Skeletal muscle tissue (tissue), 4 donors: Measurements from ENCODE around the gene HTT. TPM values are rescaled to one million over a fixed set of nuclear protein-coding genes. Genes with fewer than 3 reads are reported as not detected.

Source experiments
- H3K27ac ChIP-seq: one replicate; pipeline ENCODE4 v1.7.0; 2013; ENCODE audit warnings: mild to moderate bottlenecking, low read depth, low read length, inconsistent platforms
- H3K27me3 ChIP-seq, 3 donors: one replicate each; pipeline ENCODE4 v1.7.0; 2013; ENCODE audit warnings: low read length in 3 of 3; ENCODE audit not compliant: control insufficient read depth in 3 of 3, insufficient read depth in 3 of 3
- H3K36me3 ChIP-seq, 3 donors: one replicate each; pipeline ENCODE4 v1.7.0; 2013; ENCODE audit warnings: low read length in 3 of 3; ENCODE audit not compliant: control insufficient read depth in 3 of 3, insufficient read depth in 3 of 3
- H3K4me1 ChIP-seq, 3 donors: one replicate each; pipeline ENCODE4 v1.7.0; 2013; ENCODE audit warnings: low read length in 3 of 3, mild to moderate bottlenecking in 3 of 3; ENCODE audit not compliant: control insufficient read depth in 3 of 3, insufficient read depth in 3 of 3
- H3K4me3 ChIP-seq, 3 donors: one replicate each; pipeline ENCODE4 v1.7.0; 2013; ENCODE audit warnings: low read length in 3 of 3
- H3K9ac ChIP-seq, 3 donors: one replicate each; pipeline ENCODE4 v1.7.0; 2013; ENCODE audit warnings: low read length in 3 of 3, mild to moderate bottlenecking in 3 of 3, moderate library complexity in 2 of 3, low read depth in 1 of 3
- H3K9me3 ChIP-seq, 3 donors: one replicate each; pipeline ENCODE4 v1.7.0; 2013; ENCODE audit warnings: low read length in 3 of 3; ENCODE audit not compliant: control insufficient read depth in 3 of 3
- total RNA-seq: library from RNA; depleted of rRNA; stranded (reverse); fragments of >200 nt; gene quantifications from one replicate; pipeline ENCODE4 v1.2.3, GENCODE V29; 2014
- donor health status: Osteomylitis.

The HTT gene
- total RNA-seq, 1 donor from 2014 or later: 43.8 TPM

DNA sequence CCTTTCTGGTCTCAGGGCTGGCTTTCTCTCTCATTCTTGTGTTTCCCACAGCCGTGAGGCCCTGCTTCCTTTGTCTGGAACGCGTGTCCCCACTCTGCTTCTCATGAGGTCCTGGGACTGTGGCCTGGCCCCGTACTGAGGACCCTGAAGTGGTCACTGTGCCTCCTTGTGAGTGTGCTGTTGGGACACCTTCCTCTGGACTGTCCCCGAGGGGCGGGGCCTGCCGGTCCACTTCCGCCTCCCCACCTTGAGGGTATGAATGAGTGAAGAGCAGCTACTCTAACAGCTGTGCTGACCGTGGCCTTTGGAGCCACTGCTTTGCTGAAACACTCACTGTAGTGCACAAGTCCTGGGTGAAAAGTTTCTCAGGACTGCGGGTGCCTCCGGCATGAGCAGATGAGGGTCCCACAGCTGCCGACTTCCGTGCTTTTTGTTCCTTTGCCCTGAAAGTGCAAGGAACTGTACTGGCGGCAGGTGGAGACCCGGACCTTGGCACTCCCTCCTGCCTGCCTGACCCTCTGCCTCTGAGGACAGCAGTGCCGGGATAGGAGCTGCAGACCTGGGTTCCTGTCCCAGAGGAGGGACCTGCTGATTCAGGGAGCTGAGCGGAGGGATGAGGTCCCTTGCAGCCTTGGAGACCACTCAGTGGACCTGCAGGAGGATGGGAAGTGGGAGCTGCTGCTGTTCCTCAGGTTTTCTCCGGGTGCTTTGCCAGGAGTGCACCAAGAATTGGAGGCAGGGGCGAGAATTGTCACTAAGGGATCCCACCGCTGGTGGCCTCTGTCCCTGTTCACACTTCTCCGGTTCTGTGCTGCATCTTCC is 38.1 kb upstream of the HTT start:
- no peak overlapping the region for H3K27ac ChIP-seq
- H3K9me3 ChIP-seq: no peaks in the 10 kb centered on the region
- H3K9ac ChIP-seq: no peak overlapping the region
- no peaks in the 10 kb centered on the region for H3K36me3 ChIP-seq
- H3K4me3 ChIP-seq: no peak overlapping the region
- peaks cover 15 to 24% (median 19%) of the 10 kb centered on the region in 3 donors for H3K4me1 ChIP-seq
- H3K27me3 ChIP-seq: peaks cover 0 to 3% (median 0%) of the 10 kb centered on the region in 3 donors

GRCh38 chr4:3037957-3038461 is 36.5 kb upstream of the HTT start:
- Histone ChIP-seq H3K9me3 (no peaks in the 10 kb centered on the region), H3K27me3 (peaks cover 0 to 3% (median 0%) of the 10 kb centered on the region in 3 donors), H3K27ac (peak overlapping the region; percentile 56), H3K4me3 (peak overlapping the region; percentile 31 to 54 (median 52)), H3K9ac (peak overlapping the region; percentile 45 to 51 (median 46)), H3K36me3 (no peaks in the 10 kb centered on the region), H3K4me1 (peaks cover 29 to 41% (median 31%) of the 10 kb centered on the region in 3 donors)

DNA sequence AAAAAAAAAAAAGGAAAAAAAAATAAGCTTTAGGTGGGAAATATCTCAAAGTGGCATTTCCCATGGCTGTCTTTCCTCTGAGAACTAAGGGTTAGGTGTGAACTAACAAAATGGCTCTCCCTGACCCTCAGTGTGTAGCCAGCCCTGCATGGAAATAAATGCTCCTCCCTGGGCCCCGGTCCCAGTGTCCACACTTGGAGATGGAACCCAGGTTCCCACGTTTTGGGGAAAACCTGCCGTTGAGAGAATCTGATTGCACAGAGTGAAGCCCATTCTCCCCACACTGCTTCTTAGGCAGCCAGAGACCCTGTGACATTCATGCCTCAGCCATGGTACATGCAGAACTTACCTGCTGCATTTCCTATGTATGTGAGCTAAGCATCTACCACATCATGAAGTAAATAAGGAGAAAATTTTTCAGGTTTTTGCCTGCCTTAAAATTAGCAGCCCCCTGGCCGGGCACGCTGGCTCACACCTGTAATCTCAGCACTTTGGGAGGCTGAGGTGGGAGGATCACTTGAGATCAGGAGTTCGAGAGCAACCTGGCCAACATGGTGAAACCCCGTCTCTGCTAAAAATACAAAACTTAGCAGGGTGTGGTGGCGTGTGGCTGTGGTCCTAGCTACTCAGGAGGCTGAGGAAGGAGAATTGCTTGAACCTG is 34.6 kb upstream of the HTT start:
- Histone ChIP-seq H3K9me3 (no peaks in the 10 kb centered on the region), H3K4me1 (peaks cover 29 to 50% (median 31%) of the 10 kb centered on the region in 3 donors), H3K27me3 (no peaks in the 10 kb centered on the region), H3K27ac (no peak overlapping the region), H3K9ac (no peak overlapping the region), H3K4me3 (no peak overlapping the region), H3K36me3 (no peaks in the 10 kb centered on the region)

DNA sequence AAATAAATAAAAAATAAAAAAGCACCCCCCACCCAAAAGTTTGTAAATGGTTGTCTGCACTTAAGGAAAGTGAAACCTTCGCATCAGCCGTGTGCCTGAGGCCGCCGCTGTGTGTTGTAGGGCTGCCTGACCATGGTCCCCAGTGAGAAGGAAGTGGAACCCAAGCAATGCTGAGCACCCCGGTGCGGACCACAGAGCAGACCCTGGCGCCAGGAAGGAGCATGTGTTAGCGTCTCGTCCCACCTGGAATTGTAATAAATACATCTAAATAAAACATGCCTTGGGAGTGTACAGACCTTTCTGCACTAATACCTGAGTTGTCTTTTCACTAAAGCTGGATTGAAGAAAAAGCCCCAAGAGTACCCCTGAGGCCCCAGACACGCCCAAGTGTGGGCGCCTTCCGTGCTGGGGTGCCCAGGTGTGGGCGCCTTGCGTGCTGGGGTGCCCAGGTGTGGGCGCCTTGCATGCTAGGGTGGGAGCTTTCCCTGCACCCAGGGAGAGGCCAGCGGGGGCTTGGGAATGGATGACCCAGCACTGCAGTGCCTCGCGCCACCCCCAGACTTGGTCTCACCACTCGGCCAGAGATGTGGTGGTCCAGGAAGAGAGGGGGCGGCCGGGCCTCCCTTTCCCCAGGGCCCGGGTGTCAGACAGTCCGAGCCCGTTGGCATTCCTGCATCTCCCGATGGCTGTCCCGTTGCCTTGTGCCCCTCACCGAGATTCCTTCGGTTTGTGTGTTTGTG is 33.9 kb upstream of the HTT start:
- H3K27ac ChIP-seq: peak overlapping the region; percentile 86
- no peaks in the 10 kb centered on the region for H3K9me3 ChIP-seq
- H3K36me3 ChIP-seq: no peaks in the 10 kb centered on the region
- H3K4me1 ChIP-seq: peaks cover 29 to 57% (median 31%) of the 10 kb centered on the region in 3 donors
- no peaks in the 10 kb centered on the region for H3K27me3 ChIP-seq
- peak overlapping the region; percentile 73 to 91 (median 85) for H3K4me3 ChIP-seq
- H3K9ac ChIP-seq: peak overlapping the region; percentile 86 to 91 (median 89)

- H3K27ac ChIP-seq: peak overlapping the region; percentile 86
- H3K36me3 ChIP-seq: no peaks in the 10 kb centered on the region
- no peaks in the 10 kb centered on the region for H3K9me3 ChIP-seq
- H3K4me3 ChIP-seq: peak overlapping the region; percentile 73 to 91 (median 85)
- H3K27me3 ChIP-seq: no peaks in the 10 kb centered on the region
- H3K4me1 ChIP-seq: peaks cover 29 to 57% (median 31%) of the 10 kb centered on the region in 3 donors
- H3K9ac ChIP-seq: peak overlapping the region; percentile 86 to 91 (median 89)
Observed at GRCh38 chr4:3041192-3042142, 33.0 kb upstream of the HTT start.

DNA sequence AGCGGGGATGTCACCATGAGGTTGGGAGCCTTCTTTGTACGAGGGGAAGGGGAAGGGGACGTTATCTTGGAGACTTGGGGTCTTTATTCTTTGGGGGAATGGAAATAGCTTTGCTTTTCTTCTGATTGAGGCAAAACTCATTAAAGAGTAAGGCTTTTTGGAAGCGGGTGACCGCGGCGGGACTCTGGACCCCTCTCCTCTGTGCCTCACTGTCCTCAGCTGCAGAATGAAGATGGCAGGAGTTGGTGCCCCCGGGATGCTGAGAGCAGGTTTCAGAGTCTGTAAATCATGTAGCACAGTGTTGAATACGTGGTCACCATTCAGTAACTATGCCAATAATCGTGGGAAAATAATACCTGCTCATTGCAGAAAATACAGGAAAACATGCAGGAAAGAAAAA is 32.3 kb upstream of the HTT start:
- no peaks in the 10 kb centered on the region for H3K9me3 ChIP-seq
- peaks cover 27 to 54% (median 30%) of the 10 kb centered on the region in 3 donors for H3K4me1 ChIP-seq
- peak overlapping the region; percentile 73 to 91 (median 85) for H3K4me3 ChIP-seq
- peak overlapping the region; percentile 86 to 91 (median 89) for H3K9ac ChIP-seq
- H3K27ac ChIP-seq: peak overlapping the region; percentile 86
- H3K36me3 ChIP-seq: no peaks in the 10 kb centered on the region
- no peaks in the 10 kb centered on the region for H3K27me3 ChIP-seq

DNA sequence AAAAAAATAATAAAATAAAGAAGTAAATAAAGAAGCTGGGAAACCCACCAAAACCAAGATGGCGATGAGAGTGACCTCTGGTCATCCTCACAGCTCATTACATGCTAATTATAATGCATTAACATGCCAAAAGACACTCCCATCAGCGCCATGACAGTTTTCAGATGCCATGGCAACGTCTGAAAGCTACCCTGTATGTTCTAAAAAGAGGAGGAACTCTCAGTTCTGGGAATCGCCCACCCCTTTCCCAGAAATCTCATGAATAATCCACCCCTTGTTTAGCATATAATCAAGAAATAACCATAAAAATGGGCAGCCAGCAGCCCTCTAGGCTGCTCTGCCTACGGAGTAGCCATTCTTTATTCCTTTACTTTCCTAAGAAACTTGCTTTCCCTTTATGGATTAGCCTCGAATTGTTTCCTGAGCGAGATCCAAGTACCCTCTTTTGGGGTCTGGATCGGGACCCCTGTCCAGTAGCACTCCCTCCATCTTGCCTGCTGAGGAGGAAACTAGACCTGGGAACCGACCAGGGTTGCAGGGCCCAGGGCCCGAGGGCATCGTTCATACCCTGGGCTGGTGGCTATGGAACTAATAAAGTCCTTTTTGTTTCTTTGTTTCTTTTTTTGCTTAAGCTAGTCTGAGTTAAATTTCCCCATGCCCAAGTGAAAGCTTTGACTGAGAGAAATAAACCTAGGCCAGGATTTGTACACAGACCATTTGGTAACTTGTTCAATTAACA is 31.0 kb upstream of the HTT start:
- Histone ChIP-seq H3K9me3 (no peaks in the 10 kb centered on the region), H3K9ac (no peak overlapping the region), H3K27me3 (no peaks in the 10 kb centered on the region), H3K36me3 (no peaks in the 10 kb centered on the region), H3K27ac (no peak overlapping the region), H3K4me1 (peaks cover 22 to 50% (median 23%) of the 10 kb centered on the region in 3 donors), H3K4me3 (no peak overlapping the region)

GRCh38 chr4:3044870-3045819 is 29.3 kb upstream of the HTT start:
- Histone ChIP-seq H3K27ac (no peak overlapping the region), H3K27me3 (no peaks in the 10 kb centered on the region), H3K9ac (no peak overlapping the region), H3K9me3 (no peaks in the 10 kb centered on the region), H3K4me1 (peaks cover 22 to 48% (median 23%) of the 10 kb centered on the region in 3 donors), H3K4me3 (no peak overlapping the region), H3K36me3 (no peaks in the 10 kb centered on the region)
